ENCODE results near the gene CD3D.

- TF ChIP-seq CTCF (IDR thresholded peaks at IDR 0.05; ENCODE audit: insufficient read depth, low read length, poor library complexity, severe bottlenecking) (no peak), EZH2phosphoT487 (conservative IDR thresholded peaks at IDR 0.05; ENCODE audit: low read length) (no peak)
These were observed 32.2 kb upstream of the CD3D start for GRCh38 chr11:118374729-118375128.
